Measurements from ENCODE around the gene CRABP1.

CRABP1 gene

GRCh38 chr15:78347586-78348543 is 7.7 kb downstream of the CRABP1 start:
- no peak for DNase-seq

- DNase-seq = no peak
Observed at GRCh38 chr15:78350058-78350457, 9.9 kb downstream of the CRABP1 start.

- no peak for DNase-seq
Observed at GRCh38 chr15:78351539-78351938, 11.4 kb downstream of the CRABP1 start.

- no peak for DNase-seq
Observed at GRCh38 chr15:78353093-78353492, 12.9 kb downstream of the CRABP1 start.

GRCh38 chr15:78355177-78355576 is 15.0 kb downstream of the CRABP1 start:
- no peak for DNase-seq

GRCh38 chr15:78358102-78358870 is 18.1 kb downstream of the CRABP1 start:
- no peak for DNase-seq

- DNase-seq = no peak
Observed at GRCh38 chr15:78359041-78359808, 19.1 kb downstream of the CRABP1 start.

- DNase-seq = no peak
Observed at GRCh38 chr15:78360367-78360801, 20.2 kb downstream of the CRABP1 start.

GRCh38 chr15:78360958-78361718 is 21.0 kb downstream of the CRABP1 start:
- DNase-seq = no peak

GRCh38 chr15:78361771-78362506 is 21.8 kb downstream of the CRABP1 start:
- no peak for DNase-seq

GRCh38 chr15:78362716-78363380 is 22.7 kb downstream of the CRABP1 start:
- no peak for DNase-seq

GRCh38 chr15:78363381-78363734 is 23.2 kb downstream of the CRABP1 start:
- no peak for DNase-seq

GRCh38 chr15:78364233-78364632 is 24.1 kb downstream of the CRABP1 start:
- DNase-seq = no peak

GRCh38 chr15:78365917-78366316 is 25.8 kb downstream of the CRABP1 start:
- DNase-seq = no peak

- no peak for DNase-seq
Observed at GRCh38 chr15:78366342-78366741, 26.2 kb downstream of the CRABP1 start.

- DNase-seq = no peak
Observed at GRCh38 chr15:78368651-78369050, 28.5 kb downstream of the CRABP1 start.

- DNase-seq = no peak
Observed at GRCh38 chr15:78369161-78369560, 29.0 kb downstream of the CRABP1 start.

GRCh38 chr15:78370013-78370412 is 29.9 kb downstream of the CRABP1 start:
- no peak for DNase-seq

GRCh38 chr15:78372880-78373279 is 32.7 kb downstream of the CRABP1 start:
- no peak for DNase-seq

GRCh38 chr15:78374436-78375393 is 34.6 kb downstream of the CRABP1 start:
- peak in 1 of 5 donors; percentile 50 for DNase-seq
